NCI-H1436 treated with DMSO at 0.1 percent for 48 hours (cell line): Measurements from ENCODE around the gene FAM241B.

Experiments used
- DNase-seq: peaks from one replicate; lab custom pipeline; 2025; lab: John Stamatoyannopoulos, UW

The FAM241B gene

DNA sequence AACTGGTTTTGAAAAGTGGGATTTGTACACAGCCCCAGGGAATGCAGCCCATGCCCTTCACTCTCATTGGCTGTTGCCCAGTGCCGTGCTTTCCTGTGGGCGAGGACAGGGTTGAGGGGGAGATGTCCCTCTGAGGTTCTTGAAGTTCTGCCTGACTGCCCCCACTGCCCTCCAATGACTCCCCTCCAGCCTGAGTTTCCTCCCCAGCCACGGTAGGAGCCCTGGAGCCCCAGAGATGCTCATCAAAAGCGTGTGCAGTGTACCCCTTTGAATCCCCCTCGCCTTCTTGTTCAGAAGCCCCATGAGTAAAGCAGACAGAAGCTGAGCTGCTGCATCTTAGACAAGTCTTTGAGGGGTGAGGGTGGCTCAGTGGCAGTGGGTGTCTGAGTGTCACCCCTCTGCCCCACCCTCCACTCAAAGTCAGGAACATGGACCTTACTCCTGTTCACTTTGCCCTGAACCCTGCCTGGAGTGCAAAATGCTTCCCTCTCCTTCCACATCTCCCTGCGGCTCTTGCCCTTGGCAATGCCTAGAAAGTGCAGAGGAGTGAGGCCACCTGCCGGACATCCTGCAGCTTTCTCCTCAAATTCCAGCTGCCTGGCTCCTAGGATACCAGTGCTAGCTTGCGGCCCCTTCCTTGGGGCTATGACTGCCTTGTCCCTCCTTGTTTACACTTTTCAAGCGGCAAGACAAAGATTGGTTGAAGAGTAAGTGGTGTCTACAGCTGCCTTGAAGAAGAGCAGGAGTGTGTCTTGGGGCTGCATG, 19.9 kb downstream of the FAM241B start:
- no peak for DNase-seq

GRCh38 chr10:69650589-69651261, 20.7 kb downstream of the FAM241B start:
- DNase-seq = no peak

DNA sequence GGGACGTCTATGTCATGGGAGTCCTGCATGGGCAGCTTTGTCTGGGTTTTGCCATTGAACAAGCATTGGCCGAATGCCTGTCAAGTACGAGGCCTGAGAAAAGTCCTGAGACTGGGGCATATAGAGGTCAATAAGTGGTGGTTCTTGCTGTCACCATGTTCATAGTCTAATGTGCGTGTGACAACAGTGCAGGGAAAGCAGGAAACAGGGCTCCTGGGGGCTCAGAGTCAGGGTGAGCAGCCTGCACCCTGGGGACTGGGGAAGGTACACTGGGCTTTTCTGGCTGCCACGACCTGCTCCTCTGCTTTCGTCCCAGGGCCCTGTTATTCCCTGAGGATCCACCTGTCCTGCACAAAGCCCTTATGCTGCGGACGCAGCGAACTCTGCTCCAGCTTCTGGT, 21.3 kb downstream of the FAM241B start:
- DNase-seq = no peak

GRCh38 chr10:69652111-69652856, 22.2 kb downstream of the FAM241B start:
- DNase-seq = no peak

DNA sequence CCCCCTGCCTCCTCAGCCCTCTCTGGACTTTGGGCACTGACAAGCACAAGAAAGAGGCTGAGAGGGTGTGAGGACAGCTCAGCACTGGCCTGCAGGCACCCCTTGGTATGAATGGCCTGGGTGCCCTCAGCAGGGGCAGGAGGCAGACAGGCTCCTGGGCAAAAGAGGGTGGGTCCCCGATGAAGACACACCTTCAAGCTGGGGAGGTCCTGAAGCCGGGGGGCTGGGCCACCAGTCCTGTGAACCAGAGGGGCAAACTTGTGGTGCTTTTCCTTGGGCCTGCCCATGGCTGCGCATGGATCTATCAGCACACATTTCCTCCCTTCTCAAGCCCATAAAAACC, 22.8 kb downstream of the FAM241B start:
- DNase-seq = no peak

DNA sequence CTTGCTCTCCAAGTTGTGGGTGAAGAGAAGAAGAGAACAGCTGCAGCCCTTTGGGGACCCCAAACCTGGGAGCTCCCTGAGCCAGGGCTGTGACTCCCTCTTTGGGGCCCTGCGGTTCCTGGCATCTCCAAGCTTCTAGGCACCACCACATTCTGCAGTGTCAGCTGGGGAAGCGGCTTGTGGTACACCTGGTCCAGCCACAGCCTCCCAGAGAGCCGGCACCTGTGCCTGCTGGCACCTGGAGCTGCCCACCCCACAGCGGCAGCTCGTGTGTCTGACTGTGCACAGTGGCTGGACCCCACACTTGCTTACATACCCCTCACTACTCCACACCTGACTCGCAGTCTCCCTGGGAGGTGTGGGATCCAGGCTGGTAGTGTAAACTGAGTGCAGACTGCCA, 23.5 kb downstream of the FAM241B start:
- DNase-seq = no peak

GRCh38 chr10:69655124-69655867, 25.2 kb downstream of the FAM241B start:
- DNase-seq = no peak

DNA sequence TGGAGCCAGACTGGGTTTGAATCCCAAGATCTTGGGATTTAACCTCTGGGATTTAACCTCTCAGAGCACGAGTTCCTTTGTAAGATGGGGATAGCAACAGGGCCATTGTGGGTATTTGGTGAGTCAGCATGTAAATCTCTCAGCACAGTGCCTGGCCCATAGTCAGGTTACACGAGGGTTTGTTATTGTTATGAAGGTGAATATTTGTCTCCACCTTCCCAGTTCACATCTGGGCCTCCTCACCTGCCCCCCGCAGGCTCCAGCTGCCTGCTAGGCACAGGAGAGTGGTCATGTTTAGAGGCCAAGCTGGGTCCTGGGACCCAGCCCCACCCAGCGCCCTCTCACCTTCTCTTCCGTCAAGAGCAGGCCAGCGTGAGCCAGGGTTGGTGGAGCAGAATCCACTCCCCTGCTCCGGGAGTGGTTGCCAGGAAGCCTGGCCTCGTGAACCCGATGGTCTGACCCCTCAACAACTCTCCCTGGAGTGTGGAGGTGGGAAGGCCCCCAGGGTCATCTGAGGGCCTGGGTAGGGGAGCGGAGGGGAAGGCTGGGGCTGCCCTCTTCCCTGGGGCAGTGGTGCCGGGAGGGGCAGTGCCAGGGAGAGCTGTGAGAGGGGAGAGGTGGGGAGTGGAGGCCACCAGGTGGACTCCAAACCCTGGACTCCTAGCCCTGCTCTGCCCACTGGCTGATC, 26.0 kb downstream of the FAM241B start:
- DNase-seq = no peak

GRCh38 chr10:69656742-69657269, 26.8 kb downstream of the FAM241B start:
- no peak for DNase-seq

DNA sequence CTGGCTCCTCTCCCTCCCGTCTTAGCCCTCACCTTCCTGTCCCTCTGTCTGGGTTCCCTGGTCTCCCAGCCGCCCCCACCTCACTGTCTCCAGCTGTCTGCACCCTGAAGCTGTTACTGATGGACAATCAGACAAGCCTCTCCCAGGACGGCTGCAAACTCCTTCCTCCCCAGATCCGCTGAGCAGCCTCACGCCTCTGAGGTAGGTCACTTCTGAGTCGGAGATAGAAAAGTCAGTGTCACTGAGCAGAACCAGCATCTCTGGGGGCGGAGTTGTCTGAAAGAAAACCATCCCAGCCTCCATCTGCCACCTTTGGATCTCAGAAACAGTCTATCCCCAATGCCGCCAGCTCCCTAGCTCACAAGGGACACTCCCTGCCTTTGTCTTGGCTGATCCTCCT, 27.4 kb downstream of the FAM241B start:
- DNase-seq = no peak

- DNase-seq = no peak
Observed at GRCh38 chr10:69657866-69658265, 27.8 kb downstream of the FAM241B start.

DNA sequence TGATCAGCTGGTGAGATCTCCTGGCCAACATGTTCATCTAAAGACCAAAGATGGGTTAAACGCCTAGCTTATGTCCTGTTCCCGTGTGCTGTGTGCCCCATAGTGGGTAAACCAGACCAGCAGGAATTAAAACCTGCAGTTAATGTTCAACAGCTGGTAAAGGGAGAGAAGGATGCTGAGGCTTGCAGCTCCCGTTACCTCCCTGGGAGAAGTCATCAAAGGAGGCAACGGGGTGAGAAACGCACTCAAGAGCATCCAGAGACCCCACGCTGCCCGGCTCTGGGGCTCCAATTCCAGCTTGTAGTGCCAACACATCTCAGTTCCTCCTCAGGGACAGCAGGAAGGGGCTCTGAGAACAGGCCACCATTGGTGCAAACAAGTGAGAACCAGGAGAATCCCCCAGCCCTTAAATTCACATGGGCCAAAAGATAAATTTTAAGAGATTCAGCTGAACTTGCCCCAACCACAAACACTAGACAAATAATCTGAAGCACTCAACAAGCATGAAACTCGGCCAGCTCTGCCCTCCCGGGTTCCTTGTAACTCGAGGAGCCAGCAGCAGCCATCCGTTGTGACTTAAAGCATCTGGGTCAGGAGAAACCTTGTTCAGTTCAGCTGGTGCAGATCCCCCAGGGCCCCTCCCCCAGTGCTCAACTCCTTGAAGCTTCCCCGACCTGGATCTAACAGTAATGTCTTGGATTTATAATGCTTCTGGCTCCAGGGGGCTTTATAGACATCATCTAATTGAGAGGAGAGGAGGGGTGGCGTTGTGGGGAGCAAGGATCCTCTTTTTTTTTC, 29.4 kb downstream of the FAM241B start:
- DNase-seq = no peak

DNA sequence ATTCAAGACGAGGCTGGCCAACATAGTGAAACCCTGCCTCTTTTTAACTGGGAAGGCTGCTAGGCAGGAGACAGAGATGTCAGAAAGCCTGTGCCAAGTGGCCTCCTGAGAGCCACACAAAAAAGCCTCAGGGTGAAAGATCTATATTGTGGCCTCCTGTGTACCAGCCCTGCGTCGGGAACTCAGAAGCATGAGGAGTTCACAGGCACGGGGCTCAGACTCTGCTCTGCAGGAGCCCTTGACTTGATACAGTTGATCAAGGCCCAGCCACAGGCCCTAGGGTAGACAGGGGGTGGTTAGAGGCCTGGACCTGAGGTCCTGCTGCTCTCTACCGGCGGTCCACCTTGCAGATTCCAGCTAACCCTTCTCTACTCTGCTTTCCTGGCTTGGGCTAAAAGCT, 30.2 kb downstream of the FAM241B start:
- no peak for DNase-seq

DNA sequence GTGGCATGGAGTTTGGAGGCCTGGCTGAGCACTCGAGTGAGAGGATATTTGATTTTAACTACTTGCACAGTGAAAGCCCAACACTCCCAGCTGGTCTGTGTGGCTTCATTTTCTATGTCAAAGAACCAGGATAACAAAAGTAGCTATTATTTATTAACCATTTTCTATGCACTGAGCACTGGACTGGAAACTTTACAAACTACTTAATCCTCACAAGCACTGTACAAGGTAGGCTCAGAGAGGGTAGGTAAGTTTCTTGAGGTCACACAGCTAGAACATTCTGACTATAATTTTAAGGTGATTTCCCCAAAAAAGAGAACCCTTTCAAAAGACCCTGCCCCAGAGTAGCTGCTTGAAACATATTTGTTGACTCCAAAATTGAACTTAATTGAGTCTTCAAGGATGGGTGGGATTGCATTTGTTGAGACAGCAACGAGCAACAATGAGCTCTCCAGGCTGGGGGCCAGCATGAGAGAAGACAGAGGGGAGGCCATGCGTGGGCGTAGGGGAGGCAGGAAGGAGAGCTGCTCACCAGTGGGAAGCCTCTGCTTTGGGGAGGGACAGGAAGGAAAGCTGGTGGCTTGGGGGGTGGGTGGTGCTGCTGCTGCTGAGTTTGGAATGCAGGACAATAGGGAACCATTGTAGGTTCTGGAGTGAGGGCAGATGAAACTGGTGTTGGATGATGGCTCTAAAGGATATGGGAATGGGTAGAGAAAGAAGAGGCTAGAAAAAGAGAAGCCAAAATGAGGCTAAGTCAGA, 31.5 kb downstream of the FAM241B start:
- no peak for DNase-seq

DNA sequence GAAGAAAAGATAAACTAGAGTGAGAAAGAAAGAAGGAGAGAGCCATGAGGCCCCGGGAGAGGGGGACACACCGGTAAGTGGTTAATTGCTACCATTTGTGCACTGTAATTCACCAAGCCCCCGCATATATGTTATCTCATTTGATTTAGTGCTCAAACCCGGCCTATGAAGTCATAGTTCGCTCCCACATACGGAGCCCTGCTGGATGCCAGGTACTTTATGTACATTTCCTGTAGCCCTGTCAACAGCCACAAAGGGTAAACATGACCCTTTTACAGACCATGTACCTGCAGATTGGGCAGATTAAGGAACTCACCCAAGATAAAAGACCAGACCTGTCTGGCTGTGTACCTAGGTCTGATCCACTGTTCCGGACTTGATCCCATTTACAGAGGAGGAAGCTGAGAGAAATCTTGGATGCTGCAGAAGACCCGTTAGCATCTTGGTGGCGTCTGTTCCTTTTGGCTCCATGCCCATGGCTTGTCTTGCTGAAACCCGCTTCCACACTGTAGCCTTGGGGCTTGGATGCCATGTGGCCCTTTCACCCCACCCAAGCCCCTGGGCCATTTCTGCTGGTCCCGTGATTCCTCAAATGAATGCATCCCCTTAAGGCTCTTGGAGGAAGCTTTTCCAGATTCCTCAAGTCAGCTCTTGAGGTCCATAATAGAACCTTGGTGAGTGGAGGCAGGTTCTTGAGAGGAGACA, 32.3 kb downstream of the FAM241B start:
- no peak for DNase-seq

DNA sequence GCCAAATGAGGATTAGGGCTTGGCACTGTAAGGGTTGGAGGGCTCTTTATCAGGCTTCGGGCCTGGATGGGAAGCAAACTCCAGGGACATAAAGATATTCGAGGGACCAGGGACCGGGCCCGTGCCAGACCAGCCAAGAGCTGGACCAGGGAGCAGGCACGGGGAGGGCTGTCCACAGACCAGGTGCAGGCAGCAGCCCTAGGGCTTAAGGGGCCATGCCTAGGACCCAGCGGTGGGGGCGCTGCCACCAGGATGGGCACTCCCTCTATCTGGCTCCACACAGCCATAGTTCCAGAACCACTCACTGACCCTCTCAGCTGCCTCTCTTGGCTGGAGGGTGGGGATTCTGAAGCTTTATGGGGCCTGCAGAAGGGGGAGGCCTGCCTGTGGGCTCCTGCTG, 32.9 kb downstream of the FAM241B start:
- no peak for DNase-seq

DNA sequence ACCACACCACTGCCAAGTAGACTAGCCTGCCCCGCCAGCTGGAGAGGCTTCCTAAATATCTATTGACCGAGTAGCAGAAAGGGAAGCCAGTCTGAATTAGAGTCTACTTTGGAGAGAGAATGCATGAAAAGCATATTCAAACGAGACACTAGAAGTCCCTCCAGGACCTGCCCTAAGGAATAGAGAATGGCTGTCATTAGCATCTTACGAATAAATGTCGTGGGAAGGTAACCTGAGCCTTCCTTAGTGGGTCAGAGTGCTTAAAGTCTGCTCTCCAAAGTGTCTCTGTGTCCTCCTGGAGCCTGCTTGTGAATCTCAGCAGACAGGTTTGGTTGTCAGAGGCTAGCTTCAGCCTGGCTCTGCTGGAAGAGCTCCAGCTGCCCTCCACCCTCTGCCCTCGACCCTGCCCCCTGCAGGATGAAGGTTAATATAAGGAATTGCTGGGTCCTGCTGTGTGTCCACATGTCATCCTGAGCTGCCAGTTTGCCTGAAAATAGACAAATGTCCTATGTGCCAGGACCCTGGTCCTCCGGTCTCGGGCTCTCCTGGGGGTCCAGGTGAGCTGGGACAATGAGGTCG, 33.4 kb downstream of the FAM241B start:
- no peak for DNase-seq

- DNase-seq = no peak
Observed at GRCh38 chr10:69665474-69666320, 35.6 kb downstream of the FAM241B start.
